Activated CD4-positive, alpha-beta memory T cell treated with anti-CD3 and anti-CD28 coated beads for 36 hours (primary cell): ENCODE data around the gene POFUT1. TPM values are rescaled to one million over a fixed set of nuclear protein-coding genes. Genes with fewer than 3 reads are reported as not detected.
"Not testable (repeated sequence)": the region's sequence is repeated elsewhere in the genome, so short reads cannot be mapped to it uniquely, and the experiment has no call there.

Experiments used
- CTCF ChIA-PET: fragments of 350-600 bp; sonication (Branson Sonifier 250); formaldehyde crosslinking; loops from one replicate; lab custom pipeline; 2021; ENCODE audit warnings: antibody characterized with exemption, inconsistent platforms; lab: Charles Lee
- POLR2A ChIA-PET: fragments of 350-600 bp; sonication (Branson Sonifier 250); formaldehyde crosslinking; loops from one replicate; lab custom pipeline; 2021; ENCODE audit warnings: antibody characterized with exemption; lab: Charles Lee
- DNase-seq: peaks from one replicate; pipeline ENCODE4 v3.0.0-alpha.2; 2020
- H3K27ac Mint-ChIP-seq: one replicate; pipeline ENCODE4 v1.8.0; 2021; ENCODE audit warnings: mixed read lengths
- H3K27me3 Mint-ChIP-seq: one replicate; pipeline ENCODE4 v1.8.0; 2021; ENCODE audit warnings: mixed read lengths
- H3K36me3 Mint-ChIP-seq: one replicate; pipeline ENCODE4 v1.8.0; 2021; ENCODE audit warnings: mixed read lengths
- H3K4me1 Mint-ChIP-seq: one replicate; pipeline ENCODE4 v1.8.0; 2021; ENCODE audit warnings: low read depth, mixed read lengths
- H3K4me3 Mint-ChIP-seq: one replicate; pipeline ENCODE4 v1.8.0; 2021; ENCODE audit warnings: mild to moderate bottlenecking, mixed read lengths
- H3K9me3 Mint-ChIP-seq: one replicate; pipeline ENCODE4 v1.8.0; 2021; ENCODE audit warnings: mixed read lengths
- intact Hi-C: fragments of 100-400 bp; cut with micrococcal nuclease; formaldehyde crosslinking; loops from one replicate; pipeline ENCODE4 v1.15.1; 2023
- total RNA-seq, 2 experiments: library from RNA; stranded (reverse); gene quantifications; one replicate each; pipeline ENCODE4 v1.2.3, GENCODE V29; 2021

Gene POFUT1
- total RNA-seq, 2 experiments from 2014 or later: 48.4 to 48.5 TPM

- no peak overlapping the region for H3K4me3 Mint-ChIP-seq
Measured at GRCh38 chr20:32168184-32168910, 39.3 kb upstream of the POFUT1 start.

GRCh38 chr20:32177696-32178095 lies 30.0 kb upstream of the POFUT1 start:
- H3K4me3 Mint-ChIP-seq, H3K9me3 Mint-ChIP-seq, intact Hi-C loops, H3K4me1 Mint-ChIP-seq, POLR2A ChIA-PET, H3K27ac Mint-ChIP-seq, DNase-seq, H3K36me3 Mint-ChIP-seq, H3K27me3 Mint-ChIP-seq, CTCF ChIA-PET: not testable (repeated sequence)

More at GRCh38 chr20:32168184-32168910, 39.3 kb upstream of the POFUT1 start:
- Mint-ChIP-seq H3K4me1 (no peaks in the 10 kb centered on the region), H3K9me3 (no peaks in the 10 kb centered on the region), H3K36me3 (peaks cover 24% of the 10 kb centered on the region), H3K27ac (no peak overlapping the region), H3K27me3 (no peaks in the 10 kb centered on the region)
- CTCF ChIA-PET: interaction anchor here (0.8 kb wide), 1 partner anchor 16 kb away, joined by 3 read pairs; no protein-coding TSS in a partner anchor
- DNase-seq: no peak
- POLR2A ChIA-PET: no interaction called here
- intact Hi-C loops: no loop called here

- DNase-seq: no peak
- no peak overlapping the region for H3K27ac Mint-ChIP-seq
- POLR2A ChIA-PET: no interaction called here
- H3K9me3 Mint-ChIP-seq: no peaks in the 10 kb centered on the region
- intact Hi-C loops: no loop called here
- CTCF ChIA-PET: no interaction called here
- H3K36me3 Mint-ChIP-seq: peaks cover 2% of the 10 kb centered on the region
- no peaks in the 10 kb centered on the region for H3K27me3 Mint-ChIP-seq
- no peaks in the 10 kb centered on the region for H3K4me1 Mint-ChIP-seq
- no peak overlapping the region for H3K4me3 Mint-ChIP-seq
Measured at GRCh38 chr20:32179515-32179914, 28.2 kb upstream of the POFUT1 start.

GRCh38 chr20:32179934-32180333 lies 27.7 kb upstream of the POFUT1 start:
- DNase-seq: no peak
- H3K27me3 Mint-ChIP-seq: no peaks in the 10 kb centered on the region
- CTCF ChIA-PET: no interaction called here
- H3K4me1 Mint-ChIP-seq: no peaks in the 10 kb centered on the region
- intact Hi-C loops: no loop called here
- POLR2A ChIA-PET: no interaction called here
- no peak overlapping the region for H3K27ac Mint-ChIP-seq
- H3K4me3 Mint-ChIP-seq: no peak overlapping the region
- H3K36me3 Mint-ChIP-seq: peaks cover 2% of the 10 kb centered on the region
- no peaks in the 10 kb centered on the region for H3K9me3 Mint-ChIP-seq

GRCh38 chr20:32181606-32182005 lies 26.1 kb upstream of the POFUT1 start:
- ChIA-PET CTCF (no interaction called here), POLR2A (no interaction called here)
- H3K27me3 Mint-ChIP-seq: no peaks in the 10 kb centered on the region
- intact Hi-C loops: no loop called here
- no peaks in the 10 kb centered on the region for H3K4me1 Mint-ChIP-seq
- no peak overlapping the region for H3K4me3 Mint-ChIP-seq
- peaks cover 2% of the 10 kb centered on the region for H3K36me3 Mint-ChIP-seq
- DNase-seq: no peak
- H3K9me3 Mint-ChIP-seq: no peaks in the 10 kb centered on the region
- no peak overlapping the region for H3K27ac Mint-ChIP-seq

- H3K27ac Mint-ChIP-seq: no peak overlapping the region
- no peaks in the 10 kb centered on the region for H3K9me3 Mint-ChIP-seq
- H3K36me3 Mint-ChIP-seq: no peaks in the 10 kb centered on the region
- H3K27me3 Mint-ChIP-seq: no peaks in the 10 kb centered on the region
- H3K4me1 Mint-ChIP-seq: peaks cover 3% of the 10 kb centered on the region
- no peak for DNase-seq
- no peak overlapping the region for H3K4me3 Mint-ChIP-seq
- POLR2A ChIA-PET: no interaction called here
- intact Hi-C loops: no loop called here
- CTCF ChIA-PET: interaction anchor here (0.9 kb wide), 1 partner anchor 15 kb away, joined by 3 read pairs; no protein-coding TSS in a partner anchor
Measured at GRCh38 chr20:32183947-32184635, 23.6 kb upstream of the POFUT1 start.

GRCh38 chr20:32184961-32185603 lies 22.6 kb upstream of the POFUT1 start:
- no peak for DNase-seq
- CTCF ChIA-PET: interaction anchor here (0.9 kb wide), 1 partner anchor 16 kb away, joined by 3 read pairs; no protein-coding TSS in a partner anchor
- intact Hi-C loops: no loop called here
- POLR2A ChIA-PET: no interaction called here
- Mint-ChIP-seq H3K27me3 (no peaks in the 10 kb centered on the region), H3K9me3 (no peaks in the 10 kb centered on the region), H3K27ac (no peak overlapping the region), H3K36me3 (no peaks in the 10 kb centered on the region), H3K4me1 (peaks cover 8% of the 10 kb centered on the region), H3K4me3 (no peak overlapping the region)

- H3K4me1 Mint-ChIP-seq: peaks cover 15% of the 10 kb centered on the region
- no peak overlapping the region for H3K4me3 Mint-ChIP-seq
- H3K27ac Mint-ChIP-seq: no peak overlapping the region
- H3K9me3 Mint-ChIP-seq: no peaks in the 10 kb centered on the region
- H3K36me3 Mint-ChIP-seq: no peaks in the 10 kb centered on the region
- no peaks in the 10 kb centered on the region for H3K27me3 Mint-ChIP-seq
- ChIA-PET POLR2A (no interaction called here), CTCF (no interaction called here)
- intact Hi-C loops: no loop called here
- DNase-seq: no peak
Measured at GRCh38 chr20:32186506-32186905, 21.2 kb upstream of the POFUT1 start.

- CTCF ChIA-PET: no interaction called here
- Mint-ChIP-seq H3K36me3 (peaks cover 15% of the 10 kb centered on the region), H3K9me3 (no peaks in the 10 kb centered on the region), H3K4me3 (peak overlapping the region; percentile 27), H3K4me1 (peaks cover 32% of the 10 kb centered on the region), H3K27ac (no peak overlapping the region), H3K27me3 (no peaks in the 10 kb centered on the region)
- POLR2A ChIA-PET: interaction anchor here (1.2 to 2.7 kb wide), 2 partner anchors 15 to 17 kb away, joined by 3 to 16 read pairs; no protein-coding TSS in a partner anchor
- DNase-seq: no peak
- intact Hi-C loops: no loop called here
Measured at GRCh38 chr20:32188376-32189122, 19.1 kb upstream of the POFUT1 start.

GRCh38 chr20:32189123-32189410 lies 18.6 kb upstream of the POFUT1 start:
- ChIA-PET CTCF (interaction anchor here (1.5 kb wide), 1 partner anchor 14 kb away, joined by 4 read pairs; no protein-coding TSS in a partner anchor), POLR2A (interaction anchor here (1.2 to 2.7 kb wide), 3 partner anchors 15 to 30 kb away, joined by 3 to 16 read pairs (median 3); no protein-coding TSS in a partner anchor)
- intact Hi-C loops: no loop called here
- Mint-ChIP-seq H3K4me3 (peak overlapping the region; percentile 62), H3K27ac (peak overlapping the region; percentile 54), H3K36me3 (peaks cover 19% of the 10 kb centered on the region), H3K27me3 (no peaks in the 10 kb centered on the region), H3K9me3 (no peaks in the 10 kb centered on the region), H3K4me1 (peaks cover 37% of the 10 kb centered on the region)
- no peak for DNase-seq

- ChIA-PET POLR2A (interaction anchor here (1.0 to 2.7 kb wide), 5 partner anchors 10 to 96 kb away, joined by 3 to 16 read pairs (median 5); no protein-coding TSS in a partner anchor), CTCF (interaction anchor here (1.5 kb wide), 1 partner anchor 13 kb away, joined by 4 read pairs; no protein-coding TSS in a partner anchor)
- DNase-seq: peak; percentile 68
Measured at GRCh38 chr20:32189691-32190615, 17.7 kb upstream of the POFUT1 start.

More at GRCh38 chr20:32189691-32190615, 17.7 kb upstream of the POFUT1 start:
- Mint-ChIP-seq H3K4me3 (peak overlapping the region; percentile 71), H3K9me3 (no peaks in the 10 kb centered on the region), H3K27me3 (no peaks in the 10 kb centered on the region), H3K27ac (peak overlapping the region; percentile 54), H3K4me1 (peaks cover 43% of the 10 kb centered on the region), H3K36me3 (peaks cover 25% of the 10 kb centered on the region)
- intact Hi-C loops: no loop called here
